ENCODE data around the gene ELF4. TPM values are rescaled to one million over a fixed set of nuclear protein-coding genes. Genes with fewer than 3 reads are reported as not detected.
A peak's percentile ranks its signal among the peaks of the same experiment; 100 is the strongest.

Gene ELF4
- total and polyA plus RNA-seq, 2 of the 13 experiments (the other 11 are each of a cell fraction or from before 2014, with no cell fraction given) = 1.3 to 2.6 TPM

DNA sequence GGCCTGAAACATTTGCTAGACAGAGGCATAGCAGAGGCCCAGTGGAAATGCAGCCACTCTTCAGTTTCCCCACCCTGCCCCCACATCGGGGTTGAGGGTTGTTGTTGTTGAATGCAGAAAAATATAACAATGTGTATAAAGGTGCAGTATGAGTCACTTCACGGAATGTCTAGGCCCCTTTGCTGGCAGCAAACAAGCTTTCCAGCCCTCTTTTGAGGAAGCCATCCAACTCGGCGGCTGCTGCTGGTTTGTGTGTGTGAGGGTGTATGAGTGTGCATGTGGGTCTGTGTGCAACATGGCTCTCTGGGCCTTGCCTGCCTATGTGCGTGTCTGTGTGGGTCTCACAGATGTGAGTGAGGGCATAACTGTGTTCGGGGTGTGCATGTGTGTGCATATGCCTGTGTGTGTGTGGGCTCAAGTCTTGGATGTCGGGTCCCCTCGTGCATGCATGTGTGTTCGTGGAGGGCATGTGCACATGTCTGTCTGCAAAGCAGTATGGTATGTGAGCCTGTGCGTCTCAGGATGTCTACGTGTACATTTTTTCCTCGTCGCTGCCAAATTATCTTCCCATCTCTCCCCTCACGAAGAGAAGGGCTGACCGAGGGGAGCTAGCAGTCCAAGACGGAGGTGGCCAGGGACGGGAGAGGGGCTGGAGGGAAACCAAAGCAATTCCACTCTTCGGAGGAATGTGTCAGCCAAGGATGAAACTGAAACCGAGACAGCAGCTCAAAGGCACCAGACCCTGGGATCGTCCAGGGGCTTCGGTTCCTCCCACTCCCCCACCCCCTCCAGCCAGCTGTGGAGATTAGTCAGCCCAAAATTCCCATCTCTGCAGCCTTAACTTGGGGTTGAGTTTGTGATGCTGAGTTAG is 8.4 kb upstream of the ELF4 start (continued):
- TF ChIP-seq, protein P1, sequence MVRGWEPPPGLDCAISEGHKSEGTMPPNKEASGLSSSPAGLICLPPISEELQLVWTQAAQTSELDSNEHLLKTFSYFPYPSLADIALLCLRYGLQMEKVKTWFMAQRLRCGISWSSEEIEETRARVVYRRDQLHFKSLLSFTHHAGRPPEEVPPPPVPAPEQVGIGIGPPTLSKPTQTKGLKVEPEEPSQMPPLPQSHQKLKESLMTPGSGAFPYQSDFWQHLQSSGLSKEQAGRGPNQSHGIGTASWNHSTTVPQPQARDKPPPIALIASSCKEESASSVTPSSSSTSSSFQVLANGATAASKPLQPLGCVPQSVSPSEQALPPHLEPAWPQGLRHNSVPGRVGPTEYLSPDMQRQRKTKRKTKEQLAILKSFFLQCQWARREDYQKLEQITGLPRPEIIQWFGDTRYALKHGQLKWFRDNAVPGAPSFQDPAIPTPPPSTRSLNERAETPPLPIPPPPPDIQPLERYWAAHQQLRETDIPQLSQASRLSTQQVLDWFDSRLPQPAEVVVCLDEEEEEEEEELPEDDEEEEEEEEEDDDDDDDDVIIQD (CRISPR knock-in tag; IDR thresholded peaks at IDR 0.05; ENCODE audit: low read depth) = no peak
- TF ChIP-seq, protein P2, sequence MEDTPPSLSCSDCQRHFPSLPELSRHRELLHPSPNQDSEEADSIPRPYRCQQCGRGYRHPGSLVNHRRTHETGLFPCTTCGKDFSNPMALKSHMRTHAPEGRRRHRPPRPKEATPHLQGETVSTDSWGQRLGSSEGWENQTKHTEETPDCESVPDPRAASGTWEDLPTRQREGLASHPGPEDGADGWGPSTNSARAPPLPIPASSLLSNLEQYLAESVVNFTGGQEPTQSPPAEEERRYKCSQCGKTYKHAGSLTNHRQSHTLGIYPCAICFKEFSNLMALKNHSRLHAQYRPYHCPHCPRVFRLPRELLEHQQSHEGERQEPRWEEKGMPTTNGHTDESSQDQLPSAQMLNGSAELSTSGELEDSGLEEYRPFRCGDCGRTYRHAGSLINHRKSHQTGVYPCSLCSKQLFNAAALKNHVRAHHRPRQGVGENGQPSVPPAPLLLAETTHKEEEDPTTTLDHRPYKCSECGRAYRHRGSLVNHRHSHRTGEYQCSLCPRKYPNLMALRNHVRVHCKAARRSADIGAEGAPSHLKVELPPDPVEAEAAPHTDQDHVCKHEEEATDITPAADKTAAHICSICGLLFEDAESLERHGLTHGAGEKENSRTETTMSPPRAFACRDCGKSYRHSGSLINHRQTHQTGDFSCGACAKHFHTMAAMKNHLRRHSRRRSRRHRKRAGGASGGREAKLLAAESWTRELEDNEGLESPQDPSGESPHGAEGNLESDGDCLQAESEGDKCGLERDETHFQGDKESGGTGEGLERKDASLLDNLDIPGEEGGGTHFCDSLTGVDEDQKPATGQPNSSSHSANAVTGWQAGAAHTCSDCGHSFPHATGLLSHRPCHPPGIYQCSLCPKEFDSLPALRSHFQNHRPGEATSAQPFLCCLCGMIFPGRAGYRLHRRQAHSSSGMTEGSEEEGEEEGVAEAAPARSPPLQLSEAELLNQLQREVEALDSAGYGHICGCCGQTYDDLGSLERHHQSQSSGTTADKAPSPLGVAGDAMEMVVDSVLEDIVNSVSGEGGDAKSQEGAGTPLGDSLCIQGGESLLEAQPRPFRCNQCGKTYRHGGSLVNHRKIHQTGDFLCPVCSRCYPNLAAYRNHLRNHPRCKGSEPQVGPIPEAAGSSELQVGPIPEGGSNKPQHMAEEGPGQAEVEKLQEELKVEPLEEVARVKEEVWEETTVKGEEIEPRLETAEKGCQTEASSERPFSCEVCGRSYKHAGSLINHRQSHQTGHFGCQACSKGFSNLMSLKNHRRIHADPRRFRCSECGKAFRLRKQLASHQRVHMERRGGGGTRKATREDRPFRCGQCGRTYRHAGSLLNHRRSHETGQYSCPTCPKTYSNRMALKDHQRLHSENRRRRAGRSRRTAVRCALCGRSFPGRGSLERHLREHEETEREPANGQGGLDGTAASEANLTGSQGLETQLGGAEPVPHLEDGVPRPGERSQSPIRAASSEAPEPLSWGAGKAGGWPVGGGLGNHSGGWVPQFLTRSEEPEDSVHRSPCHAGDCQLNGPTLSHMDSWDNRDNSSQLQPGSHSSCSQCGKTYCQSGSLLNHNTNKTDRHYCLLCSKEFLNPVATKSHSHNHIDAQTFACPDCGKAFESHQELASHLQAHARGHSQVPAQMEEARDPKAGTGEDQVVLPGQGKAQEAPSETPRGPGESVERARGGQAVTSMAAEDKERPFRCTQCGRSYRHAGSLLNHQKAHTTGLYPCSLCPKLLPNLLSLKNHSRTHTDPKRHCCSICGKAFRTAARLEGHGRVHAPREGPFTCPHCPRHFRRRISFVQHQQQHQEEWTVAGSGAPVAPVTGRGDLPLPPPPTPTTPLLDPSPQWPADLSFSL (CRISPR knock-in tag; IDR thresholded peaks at IDR 0.05) = peak; percentile 89

All from HepG2 (cell line).